Cardiac muscle cell (in vitro differentiated cells and primary cell): ENCODE data around the gene ANHX. TPM values are rescaled to one million over a fixed set of nuclear protein-coding genes. Genes with fewer than 3 reads are reported as not detected.

Source experiments
- DNase-seq, 2 donors: peaks; one replicate each; pipeline versions ENCODE4 v3.0.0 to v3.0.0-alpha.2; 2010 to 2017; ENCODE audit warnings: low read depth in 1 of 2, low spot score in 1 of 2
- H3K27ac ChIP-seq: fragments of 200-600 bp; sonication (generic); 2 replicates; pipeline ENCODE4 v1.5.1; 2016
- H3K27me3 ChIP-seq: fragments of 200-600 bp; sonication (generic); 2 replicates; pipeline ENCODE4 v1.6.0; 2016; ENCODE audit warnings: control low read depth
- H3K36me3 ChIP-seq: fragments of 200-600 bp; sonication (generic); 2 replicates; pipeline ENCODE4 v1.5.1; 2016; ENCODE audit warnings: control low read depth
- H3K4me1 ChIP-seq: fragments of 200-600 bp; sonication (generic); 2 replicates; pipeline ENCODE4 v1.8.1; 2017; ENCODE audit warnings: low read depth, mild to moderate bottlenecking, mixed run types
- H3K4me3 ChIP-seq: fragments of 200-600 bp; sonication (generic); 2 replicates; pipeline ENCODE4 v1.5.1; 2016; ENCODE audit warnings: mild to moderate bottlenecking
- H3K9me3 ChIP-seq: fragments of 200-600 bp; sonication (generic); 2 replicates; pipeline ENCODE4 v1.5.1; 2017; ENCODE audit warnings: low read depth, mild to moderate bottlenecking, control low read depth
- polyA plus RNA-seq: library from polyadenylated mRNA; unstranded; fragments of >200 nt; fragmentation: Nextera tagmentation; extraction: Ambion mirVana; gene quantifications from 2 replicates; pipeline ENCODE4 v1.2.1, GENCODE V29; 2016
- total RNA-seq: library from RNA; depleted of rRNA; stranded (reverse); fragments of >200 nt; gene quantifications from 2 replicates; pipeline ENCODE4 v1.2.3, GENCODE V29; 2016
- TF ChIP-seq, protein P1 (sequence below): IDR thresholded peaks from 2 replicates; pipeline ENCODE4 v1.5.1; 2012; ENCODE audit warnings: low read depth, mild to moderate bottlenecking, low read length

The ANHX gene
- total and polyA plus RNA-seq, 2 experiments from 2014 or later: not detected

DNA sequence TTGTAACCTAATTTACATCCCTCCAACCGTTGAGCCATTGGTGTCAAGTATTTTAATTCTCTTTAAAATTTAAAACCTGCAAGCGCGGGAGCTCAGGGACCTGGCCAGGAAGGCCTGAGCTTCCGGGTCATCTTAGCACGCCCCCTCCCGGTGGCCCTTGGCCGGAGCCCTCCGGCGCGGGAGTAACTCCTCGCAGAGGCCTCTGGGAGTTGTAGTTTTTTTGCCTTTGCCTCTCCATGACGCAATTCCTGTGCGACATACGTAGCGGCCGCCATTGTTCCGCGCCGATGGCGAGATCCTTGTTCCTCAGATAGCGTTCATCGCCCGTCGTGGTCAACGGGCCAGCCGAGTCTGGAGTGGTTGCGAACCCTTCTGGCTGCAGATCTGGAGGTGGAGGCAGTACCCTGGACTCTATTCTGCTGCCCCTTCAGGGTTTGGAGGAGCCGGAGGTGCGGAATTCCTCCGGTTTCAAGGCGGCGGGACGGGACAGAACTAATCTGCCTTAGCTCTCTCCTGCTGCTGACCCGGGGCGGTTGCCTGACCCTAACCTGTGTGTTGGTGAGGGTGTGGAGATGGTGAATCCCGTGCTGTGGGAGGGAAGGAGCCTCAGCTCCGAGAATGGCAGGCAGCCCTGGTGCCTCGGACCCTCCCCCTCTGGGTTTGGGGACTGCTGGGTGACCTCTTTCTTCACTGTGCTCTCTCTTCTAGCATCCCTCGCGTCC lies 54.3 kb downstream of the ANHX start, which contains the start of gene ZNF268:
Gene ZNF268, plus strand, starts transcription at position 258 of the 722 bp plus-strand sequence. CDS start 503 bp downstream, outside the sequence.
- Histone ChIP-seq H3K27me3 (no peaks in the 10 kb centered on the region), H3K9me3 (no peaks in the 10 kb centered on the region), H3K27ac (peak within 1 kb of the TSS; percentile 86), H3K4me1 (peaks cover 5% of the 10 kb centered on the region), H3K4me3 (peak within 1 kb of the TSS; percentile 93), H3K36me3 (peaks cover 6% of the 10 kb centered on the region)
- peak; percentile 95 to 96 for DNase-seq
- TF ChIP-seq, protein P1, sequence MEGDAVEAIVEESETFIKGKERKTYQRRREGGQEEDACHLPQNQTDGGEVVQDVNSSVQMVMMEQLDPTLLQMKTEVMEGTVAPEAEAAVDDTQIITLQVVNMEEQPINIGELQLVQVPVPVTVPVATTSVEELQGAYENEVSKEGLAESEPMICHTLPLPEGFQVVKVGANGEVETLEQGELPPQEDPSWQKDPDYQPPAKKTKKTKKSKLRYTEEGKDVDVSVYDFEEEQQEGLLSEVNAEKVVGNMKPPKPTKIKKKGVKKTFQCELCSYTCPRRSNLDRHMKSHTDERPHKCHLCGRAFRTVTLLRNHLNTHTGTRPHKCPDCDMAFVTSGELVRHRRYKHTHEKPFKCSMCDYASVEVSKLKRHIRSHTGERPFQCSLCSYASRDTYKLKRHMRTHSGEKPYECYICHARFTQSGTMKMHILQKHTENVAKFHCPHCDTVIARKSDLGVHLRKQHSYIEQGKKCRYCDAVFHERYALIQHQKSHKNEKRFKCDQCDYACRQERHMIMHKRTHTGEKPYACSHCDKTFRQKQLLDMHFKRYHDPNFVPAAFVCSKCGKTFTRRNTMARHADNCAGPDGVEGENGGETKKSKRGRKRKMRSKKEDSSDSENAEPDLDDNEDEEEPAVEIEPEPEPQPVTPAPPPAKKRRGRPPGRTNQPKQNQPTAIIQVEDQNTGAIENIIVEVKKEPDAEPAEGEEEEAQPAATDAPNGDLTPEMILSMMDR: peak; percentile 88

DNA sequence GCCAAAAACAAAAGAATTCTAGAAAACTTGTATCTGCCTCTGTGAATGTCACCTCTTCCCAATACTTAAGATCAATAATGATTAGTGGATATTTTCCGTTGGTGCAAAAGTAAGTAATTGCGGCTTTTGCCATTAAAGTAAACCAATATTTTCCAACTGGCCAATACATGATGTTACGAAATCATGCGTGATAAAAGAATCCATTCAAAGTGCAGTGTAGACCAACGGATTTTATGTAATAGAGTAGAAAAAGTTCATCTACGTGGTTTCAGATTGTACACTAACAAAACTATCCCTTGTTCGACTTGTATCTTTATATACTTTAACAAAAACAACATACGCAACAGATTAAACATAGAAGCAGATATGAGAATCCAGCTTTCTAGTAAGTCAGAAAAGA lies 55.0 kb downstream of the ANHX start:
- no peak for DNase-seq
- Histone ChIP-seq H3K27me3 (no peaks in the 10 kb centered on the region), H3K4me1 (peaks cover 5% of the 10 kb centered on the region), H3K36me3 (peaks cover 2% of the 10 kb centered on the region), H3K9me3 (no peaks in the 10 kb centered on the region), H3K4me3 (no peak overlapping the region), H3K27ac (no peak overlapping the region)
- TF ChIP-seq, protein P1: no peak

DNA sequence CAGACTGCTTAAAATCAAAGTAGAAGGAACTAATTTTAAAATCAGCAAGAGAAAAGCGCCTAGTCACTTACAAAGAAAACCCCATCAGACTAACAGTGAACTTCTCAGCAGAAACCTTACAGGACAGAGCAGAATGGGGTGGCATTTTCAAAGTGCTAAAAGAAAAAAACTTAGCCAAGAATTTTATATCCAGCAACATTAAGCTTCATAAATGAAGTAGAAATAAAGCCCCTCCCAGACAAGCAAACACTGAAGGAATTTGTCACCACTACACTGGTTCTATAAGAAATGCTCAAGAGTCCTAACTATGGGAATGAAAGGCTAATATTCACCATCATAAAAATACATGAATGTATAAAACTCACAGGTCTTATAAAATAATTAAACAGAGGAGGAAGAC lies 60.8 kb downstream of the ANHX start:
- TF ChIP-seq, protein P1: no peak
- DNase-seq: no peak
- H3K4me1 ChIP-seq: no peaks in the 10 kb centered on the region
- no peak overlapping the region for H3K4me3 ChIP-seq
- no peaks in the 10 kb centered on the region for H3K27me3 ChIP-seq
- no peaks in the 10 kb centered on the region for H3K36me3 ChIP-seq
- H3K27ac ChIP-seq: no peak overlapping the region
- H3K9me3 ChIP-seq: peaks cover 3% of the 10 kb centered on the region

GRCh38 chr12:133172491-133172890 lies 63.2 kb downstream of the ANHX start:
- Histone ChIP-seq H3K4me3 (no peak overlapping the region), H3K27me3 (no peaks in the 10 kb centered on the region), H3K9me3 (peaks cover 3% of the 10 kb centered on the region), H3K36me3 (no peaks in the 10 kb centered on the region), H3K27ac (no peak overlapping the region), H3K4me1 (no peaks in the 10 kb centered on the region)
- DNase-seq: no peak
- TF ChIP-seq, protein P1: no peak

Other genes with a start within 250 kb of the ANHX start
- 5.2 and 18.5 TPM in 2 replicates for gene ZNF26, start 249.5 kb downstream of the ANHX start, total RNA-seq
- 5.0 and 6.1 TPM in 2 replicates for gene ZNF26, start 249.5 kb downstream of the ANHX start, polyA plus RNA-seq
- gene ZNF84, start 198.4 kb downstream of the ANHX start, total RNA-seq: 18.4 and 29.2 TPM in 2 replicates
- gene ZNF84, start 198.4 kb downstream of the ANHX start, polyA plus RNA-seq: 22.5 and 31.5 TPM in 2 replicates
- gene ZNF140, start 155.0 kb downstream of the ANHX start, total RNA-seq: 10.1 and 14.7 TPM in 2 replicates
- gene ZNF140, start 155.0 kb downstream of the ANHX start, polyA plus RNA-seq: 15.7 and 18.1 TPM in 2 replicates
- 1.3 and 2.7 TPM in 2 replicates for gene ZNF891, start 105.6 kb downstream of the ANHX start, total RNA-seq
- 0.65 and 0.91 TPM in 2 replicates for gene ZNF891, start 105.6 kb downstream of the ANHX start, polyA plus RNA-seq
- gene ZNF10, start 105.2 kb downstream of the ANHX start, total RNA-seq: 7.0 and 9.9 TPM in 2 replicates
- 9.5 and 14.9 TPM in 2 replicates for gene ZNF10, start 105.2 kb downstream of the ANHX start, polyA plus RNA-seq
- gene ZNF268, start 54.4 kb downstream of the ANHX start, total RNA-seq: 21.6 and 34.1 TPM in 2 replicates
- gene ZNF268, start 54.4 kb downstream of the ANHX start, polyA plus RNA-seq: 12.4 and 18.0 TPM in 2 replicates